LHCN-M2 (cell line): ENCODE measurements around the gene LEFTY1. TPM values are rescaled to one million over a fixed set of nuclear protein-coding genes. Genes with fewer than 3 reads are reported as not detected.
A peak's percentile ranks its signal among the peaks of the same experiment; 100 is the strongest.

Experiments used
- DNase-seq: peaks from one replicate; pipeline ENCODE4 v3.0.0-alpha.2; 2012; ENCODE audit warnings: low read depth
- total RNA-seq: library from RNA; depleted of rRNA; stranded (reverse); fragments of >200 nt; gene quantifications from 2 replicates; pipeline ENCODE4 v1.2.3, GENCODE V29; 2014

LEFTY1 gene
- total RNA-seq, 1 experiment from 2014 or later = not detected

GRCh38 chr1:225874431-225874830 lies 14.5 kb downstream of the LEFTY1 start:
- no peak for DNase-seq

- no peak for DNase-seq
Measured at GRCh38 chr1:225873281-225873850, 15.6 kb downstream of the LEFTY1 start.

- no peak for DNase-seq
Measured at GRCh38 chr1:225872075-225872430, 16.9 kb downstream of the LEFTY1 start.

- no peak for DNase-seq
Measured at GRCh38 chr1:225871359-225872074, 17.4 kb downstream of the LEFTY1 start.

- no peak for DNase-seq
Measured at GRCh38 chr1:225870911-225871310, 18.0 kb downstream of the LEFTY1 start.

GRCh38 chr1:225868631-225869330 lies 20.2 kb downstream of the LEFTY1 start:
- no peak for DNase-seq

GRCh38 chr1:225866981-225867380 lies 22.0 kb downstream of the LEFTY1 start:
- no peak for DNase-seq

- peak; percentile 62 for DNase-seq
Measured at GRCh38 chr1:225866061-225866837, 22.7 kb downstream of the LEFTY1 start.

- DNase-seq = no peak
Measured at GRCh38 chr1:225865514-225865913, 23.4 kb downstream of the LEFTY1 start.

GRCh38 chr1:225863167-225863566 lies 25.8 kb downstream of the LEFTY1 start:
- no peak for DNase-seq

GRCh38 chr1:225862581-225862950 lies 26.4 kb downstream of the LEFTY1 start:
- DNase-seq = no peak

GRCh38 chr1:225861834-225862580 lies 26.9 kb downstream of the LEFTY1 start:
- no peak for DNase-seq

- DNase-seq = no peak
Measured at GRCh38 chr1:225860876-225861441, 28.0 kb downstream of the LEFTY1 start.

GRCh38 chr1:225860107-225860506 lies 28.8 kb downstream of the LEFTY1 start:
- DNase-seq = no peak

GRCh38 chr1:225859151-225859550 lies 29.8 kb downstream of the LEFTY1 start:
- no peak for DNase-seq

- no peak for DNase-seq
Measured at GRCh38 chr1:225857256-225857655, 31.7 kb downstream of the LEFTY1 start.

GRCh38 chr1:225855503-225856300 lies 33.2 kb downstream of the LEFTY1 start:
- no peak for DNase-seq

GRCh38 chr1:225853441-225853840 lies 35.5 kb downstream of the LEFTY1 start:
- DNase-seq = no peak

GRCh38 chr1:225852413-225853124 lies 36.4 kb downstream of the LEFTY1 start:
- no peak for DNase-seq

GRCh38 chr1:225851805-225852204 lies 37.1 kb downstream of the LEFTY1 start:
- DNase-seq = no peak
